GM18867 (cell line): Measurements from ENCODE around the gene CTDP1.
"Not testable (repeated sequence)": the region's sequence is repeated elsewhere in the genome, so short reads cannot be mapped to it uniquely, and the experiment has no call there.

Experiments used
- ATAC-seq: cut with Tn5 transposase; IDR thresholded peaks from one replicate; pipeline ENCODE4 v1.9.1; 2021; ENCODE audit warnings: mild to moderate bottlenecking, moderate library complexity; ENCODE audit not compliant: unreplicated experiment

The CTDP1 gene

GRCh38 chr18:79739440-79739778 is 59.8 kb downstream of the CTDP1 start:
- ATAC-seq: no peak

DNA sequence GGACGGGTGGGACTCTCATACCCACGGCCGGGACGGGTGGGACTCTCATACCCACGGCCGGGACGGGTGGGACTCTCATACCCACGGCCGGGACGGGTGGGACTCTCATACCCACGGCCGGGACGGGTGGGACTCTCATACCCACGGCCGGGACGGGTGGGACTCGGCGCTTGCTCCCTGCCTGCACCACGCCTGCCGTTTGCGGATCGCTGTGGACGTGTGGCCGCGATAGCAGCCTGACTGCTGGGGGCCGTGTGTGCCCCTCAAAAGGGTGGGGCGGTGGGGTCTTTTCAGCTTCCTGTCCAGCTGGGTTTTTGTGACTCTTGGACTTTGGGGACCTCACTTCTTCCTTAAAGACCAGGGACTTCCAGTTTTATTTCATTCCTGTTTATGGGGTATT is 60.4 kb downstream of the CTDP1 start:
- ATAC-seq: not testable (repeated sequence)

DNA sequence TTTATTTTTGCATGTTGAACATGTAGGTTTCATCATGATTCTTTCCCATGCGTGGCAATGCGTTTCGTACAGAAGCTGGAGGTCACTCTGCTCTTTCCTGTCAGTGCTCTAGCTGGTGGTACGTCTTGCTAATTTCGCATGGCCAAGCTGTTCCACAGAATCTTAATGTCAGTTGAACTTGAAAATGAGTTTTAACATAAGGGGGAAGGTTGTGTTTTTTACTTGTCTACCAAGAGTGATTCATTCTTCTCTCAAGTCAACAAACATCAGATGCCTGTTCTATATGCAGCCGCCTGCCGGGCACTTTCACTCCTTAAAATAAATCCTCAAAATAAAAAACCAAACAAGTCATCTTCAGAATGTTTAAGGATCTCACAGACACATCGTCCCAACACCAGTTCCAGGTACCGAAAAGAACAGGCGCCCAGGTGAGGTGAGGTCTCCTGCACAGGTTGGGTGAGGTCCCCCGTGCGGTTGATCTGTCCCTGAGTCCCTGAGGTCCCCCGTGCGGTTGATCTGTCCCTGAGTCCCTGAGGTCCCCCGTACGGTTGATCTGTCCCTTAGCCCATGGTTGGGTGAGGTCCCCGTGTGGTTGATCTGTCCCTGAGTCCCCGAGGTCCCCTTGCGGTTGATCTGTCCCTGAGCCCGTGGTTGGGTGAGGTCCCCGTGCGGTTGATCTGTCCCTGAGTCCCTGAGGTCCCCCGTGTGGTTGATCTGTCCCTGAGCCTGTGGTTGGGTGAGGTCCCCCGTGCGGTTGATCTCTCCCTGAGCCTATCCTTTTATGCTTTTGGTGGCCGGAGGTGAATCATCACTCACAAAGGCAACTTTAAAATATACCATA is 61.1 kb downstream of the CTDP1 start:
- no peak for ATAC-seq

GRCh38 chr18:79741362-79741700 is 61.7 kb downstream of the CTDP1 start:
- ATAC-seq: no peak

DNA sequence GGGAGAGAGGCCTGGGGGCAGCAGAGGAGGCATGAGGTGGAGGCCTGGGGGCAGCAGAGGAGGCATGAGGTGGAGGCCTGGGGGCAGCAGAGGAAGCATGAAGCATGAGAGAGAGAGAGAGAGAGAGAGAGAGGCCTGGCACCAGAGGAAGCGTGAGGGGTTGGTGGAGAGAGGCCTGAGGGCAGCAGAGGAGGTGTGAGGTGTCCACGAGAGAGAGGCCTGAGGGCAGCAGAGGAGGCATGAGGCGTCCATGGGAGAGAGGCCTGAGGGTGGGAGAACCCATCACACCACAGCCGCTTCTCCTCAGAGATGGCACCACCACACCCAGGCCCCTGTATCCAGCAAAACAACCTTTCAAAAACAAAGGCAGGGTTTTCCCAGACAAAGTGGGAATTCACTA is 62.5 kb downstream of the CTDP1 start:
- no peak for ATAC-seq

DNA sequence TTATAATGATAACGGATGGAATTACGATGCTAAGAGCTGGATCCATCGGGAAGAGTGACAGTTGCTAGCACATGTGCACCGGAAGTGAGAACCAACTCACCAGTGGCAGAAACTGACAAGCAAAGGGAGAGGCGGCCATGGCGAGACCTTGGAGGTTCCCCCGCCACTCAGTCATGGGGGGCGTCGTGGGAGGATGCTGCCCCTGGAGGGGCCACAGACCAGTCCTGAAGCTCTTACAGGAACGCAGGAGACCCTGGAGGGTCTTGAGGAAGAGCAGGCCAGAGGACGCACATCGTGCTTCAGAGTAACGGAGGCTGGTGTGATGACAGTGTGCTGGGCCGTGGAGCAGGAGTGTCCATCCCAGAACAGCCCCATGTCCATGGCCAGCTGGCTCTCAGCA is 65.0 kb downstream of the CTDP1 start:
- ATAC-seq: no peak

DNA sequence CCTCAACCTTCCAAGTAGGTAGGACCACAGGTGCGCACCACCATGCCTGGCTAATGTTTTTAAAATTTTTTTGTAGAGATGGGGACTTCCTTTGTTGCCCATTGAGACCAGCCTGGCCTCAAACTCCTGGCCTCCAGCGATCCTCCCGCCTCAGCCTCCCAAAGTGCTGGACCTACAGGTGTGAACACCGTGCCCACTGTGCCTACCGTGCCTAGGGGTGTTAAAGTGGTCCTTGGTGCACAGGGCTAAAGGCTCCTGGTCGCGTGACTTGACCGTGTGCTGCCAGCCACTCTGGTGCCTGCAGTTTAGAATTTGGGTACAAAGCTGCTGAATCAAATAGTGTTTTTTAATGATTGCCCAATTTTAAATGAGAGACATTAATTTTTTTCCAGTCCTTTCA is 67.1 kb downstream of the CTDP1 start:
- ATAC-seq: no peak

DNA sequence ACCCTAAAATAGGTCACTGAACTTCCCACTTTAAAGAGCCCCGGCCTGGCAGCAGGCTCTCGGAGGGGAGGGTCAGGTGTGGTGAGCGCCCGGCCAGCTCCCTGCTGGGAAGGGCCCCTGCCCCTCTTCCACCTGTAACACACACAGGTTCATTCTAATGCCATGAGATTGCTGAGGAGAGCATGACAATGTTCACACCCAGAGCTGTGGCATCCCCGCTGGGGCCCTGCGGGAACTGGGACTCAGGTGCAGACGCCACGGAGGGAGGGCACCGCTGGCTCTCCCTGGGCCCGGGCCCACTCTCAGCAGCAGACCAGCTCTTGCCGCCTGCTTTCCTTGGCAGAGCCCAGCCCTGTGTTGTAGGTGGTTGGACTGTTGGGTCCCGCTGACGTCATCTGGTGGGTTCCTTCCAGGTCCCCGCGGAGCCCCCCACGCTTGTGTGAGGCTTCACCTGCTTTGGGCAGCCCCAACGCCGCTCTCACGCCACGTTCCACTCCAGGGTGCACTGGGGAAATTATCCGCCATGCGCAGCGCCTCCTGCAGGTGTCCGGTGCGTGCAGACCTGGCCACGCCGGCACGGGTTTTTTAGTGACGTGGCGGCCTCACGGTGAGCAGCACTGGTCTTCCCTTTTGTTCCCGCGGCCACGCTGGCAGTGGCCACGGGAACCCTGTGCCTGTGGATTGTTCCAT is 67.7 kb downstream of the CTDP1 start:
- no peak for ATAC-seq

GRCh38 chr18:79748321-79749180 is 68.9 kb downstream of the CTDP1 start:
- no peak for ATAC-seq

DNA sequence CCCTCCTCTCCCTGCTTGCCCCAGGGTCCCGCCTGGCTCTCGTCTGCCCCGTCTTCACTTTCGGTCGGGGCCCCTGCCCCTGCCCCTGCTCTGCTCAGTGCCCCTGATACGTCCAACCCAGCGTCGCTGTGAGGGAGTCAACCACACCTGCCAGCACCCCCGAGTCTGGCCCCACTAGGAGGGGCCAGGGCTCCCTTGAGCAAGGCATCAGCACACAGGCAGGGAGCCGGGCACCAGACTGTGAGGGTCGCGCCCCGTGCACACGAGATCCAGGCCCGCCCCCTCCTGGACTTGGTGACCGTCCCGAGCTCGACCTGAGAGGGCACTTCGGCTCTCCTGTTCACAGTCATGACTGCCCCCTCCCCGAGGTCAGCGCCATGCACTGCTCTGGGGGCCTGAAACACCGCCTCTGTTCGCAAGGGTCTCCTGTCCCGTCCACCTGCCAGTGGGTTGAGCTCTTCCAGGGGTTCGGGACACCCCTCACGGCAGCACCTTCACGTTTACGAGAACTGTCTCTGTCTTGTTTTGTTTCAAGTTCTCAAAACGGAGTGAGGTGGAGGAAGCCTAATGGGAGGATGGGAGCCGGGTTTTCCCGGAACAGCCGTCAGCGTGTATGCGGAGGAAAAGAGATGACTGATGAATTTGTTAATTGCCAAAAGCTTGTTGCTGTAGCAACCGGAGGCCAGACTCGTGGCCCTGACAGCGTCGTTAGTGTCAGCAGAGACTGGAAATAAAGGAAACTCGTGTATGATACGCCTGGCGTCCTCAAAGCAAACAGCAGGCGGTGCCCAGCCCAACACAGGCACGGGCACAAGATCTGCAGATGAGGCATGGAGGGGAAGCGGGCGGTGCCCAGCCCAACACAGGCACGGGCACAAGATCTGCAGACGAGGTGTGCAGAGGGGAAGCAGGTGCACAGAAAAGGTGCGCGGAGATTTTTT is 69.9 kb downstream of the CTDP1 start:
- ATAC-seq: no peak

DNA sequence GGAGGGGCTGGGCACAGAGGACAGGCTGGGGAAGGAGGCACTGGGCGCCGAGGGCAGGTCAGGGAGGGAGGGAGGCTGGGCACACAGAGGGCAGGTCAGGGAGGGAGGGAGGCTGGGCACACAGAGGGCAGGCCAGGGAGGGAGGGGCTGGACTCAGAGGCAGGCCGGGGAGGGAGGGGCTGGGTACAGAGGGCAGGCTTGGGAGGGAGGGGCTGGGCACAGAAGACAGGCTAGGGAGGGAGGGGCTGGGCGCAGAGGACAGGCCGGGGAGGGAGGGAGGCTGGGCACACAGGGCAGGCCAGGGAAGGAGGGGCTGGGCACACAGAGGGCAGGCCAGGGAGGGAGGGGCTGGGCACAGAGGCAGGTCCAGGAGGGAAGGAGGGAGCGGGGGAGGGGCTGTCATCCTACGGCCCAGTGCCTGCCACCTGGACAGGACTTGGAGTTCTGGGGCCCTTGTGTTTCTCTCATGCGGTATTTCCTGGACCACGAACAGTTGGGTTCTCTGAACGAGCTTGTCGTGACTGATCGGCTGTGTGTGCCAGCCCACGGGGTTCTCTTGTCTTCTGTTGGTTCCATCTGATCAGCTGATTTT is 71.5 kb downstream of the CTDP1 start:
- ATAC-seq: no peak

- ATAC-seq: not testable (repeated sequence)
These were observed 72.4 kb downstream of the CTDP1 start for GRCh38 chr18:79751918-79752578.

GRCh38 chr18:79752946-79753345 is 73.3 kb downstream of the CTDP1 start:
- not testable (repeated sequence) for ATAC-seq

GRCh38 chr18:79753391-79753851 is 73.8 kb downstream of the CTDP1 start:
- no peak for ATAC-seq

DNA sequence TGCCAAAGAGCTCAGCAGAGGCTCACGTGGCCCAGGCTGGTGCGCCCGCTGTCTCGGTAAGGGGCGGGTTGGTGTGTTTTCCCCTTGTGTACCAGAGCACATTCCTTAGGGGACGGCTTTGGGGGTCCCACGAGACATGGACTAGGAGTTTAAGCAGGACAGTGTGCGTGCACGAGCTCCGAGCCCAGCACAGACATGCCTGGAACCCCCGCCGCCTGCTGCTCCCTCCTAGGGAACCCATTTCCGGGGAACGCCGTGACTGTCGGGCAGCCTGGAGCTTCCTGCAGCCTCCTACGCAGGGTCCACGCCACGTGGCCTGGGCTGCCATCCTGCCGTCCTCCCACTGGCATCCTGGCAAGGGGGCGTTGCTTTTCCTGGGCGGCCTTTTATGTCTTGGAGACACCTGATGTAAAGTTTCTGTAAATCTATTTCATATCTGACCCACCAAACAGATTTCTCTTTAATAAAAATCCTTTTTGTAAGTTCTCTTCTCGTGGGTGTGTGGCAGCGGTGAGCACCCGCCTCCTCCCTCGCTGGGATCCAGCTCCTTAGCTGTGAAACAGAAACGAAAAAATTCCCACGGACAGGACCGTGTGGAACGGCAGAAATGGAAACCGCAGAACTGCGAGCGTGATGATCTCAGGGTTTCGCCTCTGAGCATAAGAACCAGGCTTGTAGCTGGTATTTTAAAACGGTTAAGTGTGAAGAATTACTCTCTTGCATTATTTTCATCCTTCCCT is 74.6 kb downstream of the CTDP1 start:
- ATAC-seq: no peak

- ATAC-seq: no peak
These were observed 75.3 kb downstream of the CTDP1 start for GRCh38 chr18:79754831-79755351.

GRCh38 chr18:79755496-79756142 is 76.0 kb downstream of the CTDP1 start:
- no peak for ATAC-seq

DNA sequence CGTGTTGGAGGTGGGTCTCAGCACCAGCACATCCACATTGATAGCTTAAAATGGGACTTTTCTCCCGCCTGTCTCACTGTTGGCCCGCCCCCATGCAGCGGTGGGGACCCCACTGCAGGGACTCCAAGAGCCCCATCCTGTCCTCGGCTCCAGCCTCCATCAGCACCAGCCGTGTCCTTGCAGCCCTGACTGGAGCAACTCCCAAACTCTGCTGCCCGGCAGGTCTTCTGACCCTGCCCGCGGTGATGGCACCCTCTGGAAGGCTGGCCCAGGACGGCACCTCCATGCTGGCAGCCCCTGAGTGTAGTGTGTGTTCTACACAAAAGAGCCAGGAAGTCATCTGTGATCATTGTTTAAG is 76.5 kb downstream of the CTDP1 start:
- no peak for ATAC-seq
